Gastroesophageal sphincter (tissue), 4 donors: Measurements from ENCODE around the gene EEF1AKMT1. TPM values are rescaled to one million over a fixed set of nuclear protein-coding genes. Genes with fewer than 3 reads are reported as not detected.
A peak's percentile ranks its signal among the peaks of the same experiment; 100 is the strongest.

ENCODE experiments used
- ATAC-seq: fragments of 150-250 bp; one replicate; pipeline ENCODE4 v1.9.1; 2016; ENCODE audit warnings: mild to moderate bottlenecking, moderate library complexity
- H3K27ac ChIP-seq, 4 donors: fragments of 200-600 bp; sonication (generic) in 3 of 4; 1 replicate in 3 of 4; 2 replicates in 1 of 4; pipeline ENCODE4 v1.5.1; 2016 to 2019
- H3K27me3 ChIP-seq: fragments of 200-600 bp; sonication (generic); one replicate; pipeline ENCODE4 v1.5.1; 2019
- H3K36me3 ChIP-seq, 2 donors: fragments of 200-600 bp; sonication (generic); one replicate each; pipeline ENCODE4 v1.5.1; 2019; ENCODE audit warnings: control low read depth in 1 of 2
- H3K4me1 ChIP-seq, 3 donors: fragments of 200-600 bp; sonication (generic); 1 replicate in 2 of 3; 2 replicates in 1 of 3; pipeline ENCODE4 v1.5.1; 2016 to 2019; ENCODE audit warnings: control low read depth in 2 of 3
- H3K4me3 ChIP-seq, 2 donors: fragments of 200-600 bp; sonication (generic); one replicate each; pipeline ENCODE4 v1.5.1; 2019; ENCODE audit warnings: mild to moderate bottlenecking in 1 of 2, moderate library complexity in 1 of 2
- H3K9me3 ChIP-seq, 3 donors: fragments of 200-600 bp; sonication (generic); one replicate each; pipeline ENCODE4 v1.5.1; 2017 to 2019; ENCODE audit warnings: control low read depth in 2 of 3
- CTCF ChIP-seq, 4 experiments: fragments of 200-600 bp in 2 of 4; fragments of 450-650 bp in 2 of 4; sonication (generic) in 1 of 4; IDR thresholded peaks; one replicate each; pipeline ENCODE4 v1.5.1; 2017 to 2019; ENCODE audit warnings: antibody characterized with exemption in 4 of 4, mild to moderate bottlenecking in 2 of 4, moderate library complexity in 2 of 4
- EP300 ChIP-seq: sonication (generic); formaldehyde crosslinking; IDR thresholded peaks from one replicate; pipeline ENCODE4 v1.6.1; 2017; ENCODE audit warnings: antibody characterized with exemption, mild to moderate bottlenecking
- POLR2A ChIP-seq, 2 donors: fragments of 450-650 bp; IDR thresholded peaks; one replicate each; pipeline ENCODE4 v1.6.1; 2017; ENCODE audit warnings: antibody characterized with exemption in 2 of 2, mild to moderate bottlenecking in 2 of 2, moderate library complexity in 1 of 2
- POLR2AphosphoS5 ChIP-seq: sonication (generic); formaldehyde crosslinking; IDR thresholded peaks from one replicate; pipeline ENCODE4 v1.6.1; 2017; ENCODE audit warnings: antibody characterized with exemption
- WGBS, 2 donors: methylation state at CpG; one replicate each; pipeline ENCODE4 v1.1.5; 2018; ENCODE audit warnings: low coverage in 1 of 2; 5-methylcytosine and 5-hydroxymethylcytosine counted together
- total RNA-seq, 4 donors: library from RNA; depleted of rRNA; stranded (reverse); fragments of >200 nt; gene quantifications; one replicate each; pipeline ENCODE4 v1.1.0, GENCODE V29; 2016

EEF1AKMT1 gene
- total RNA-seq, 4 donors from 2014 or later = 13.5 to 39.2 (median 20.3) TPM

- H3K27me3 ChIP-seq = no peaks in the 10 kb centered on the region
- H3K36me3 ChIP-seq = no peaks in the 10 kb centered on the region
- H3K4me3 ChIP-seq = no peak overlapping the region
- no peak for ATAC-seq
- peak overlapping the region in 3 of 4 donors; percentile 56 to 65 (median 58) for H3K27ac ChIP-seq
- no peak for TF ChIP-seq POLR2AphosphoS5
- no peak for TF ChIP-seq CTCF (IDR thresholded peaks at IDR 0.05)
- TF ChIP-seq EP300 = no peak
- TF ChIP-seq POLR2A (IDR thresholded peaks at IDR 0.05) = no peak
- H3K9me3 ChIP-seq = no peaks in the 10 kb centered on the region
- peaks cover 0 to 41% (median 15%) of the 10 kb centered on the region in 3 donors for H3K4me1 ChIP-seq
- 40 to 54% methylated on average over 4 of the region's 4 CpGs for WGBS, 2 donors
Measured at GRCh38 chr13:20709782-20710181, 64.0 kb downstream of the EEF1AKMT1 start.

GRCh38 chr13:20709369-20709768, 64.4 kb downstream of the EEF1AKMT1 start:
- 84 to 85% methylated on average over 8 of the region's 8 CpGs for WGBS, 2 donors
- H3K27ac ChIP-seq = peak overlapping the region in 3 of 4 donors; percentile 56 to 65 (median 58)
- peaks cover 0 to 41% (median 15%) of the 10 kb centered on the region in 3 donors for H3K4me1 ChIP-seq
- H3K27me3 ChIP-seq = no peaks in the 10 kb centered on the region
- no peak for TF ChIP-seq POLR2A (IDR thresholded peaks at IDR 0.05)
- no peak for TF ChIP-seq POLR2AphosphoS5
- TF ChIP-seq EP300 = no peak
- no peak for TF ChIP-seq CTCF (IDR thresholded peaks at IDR 0.05)
- no peak overlapping the region for H3K4me3 ChIP-seq
- no peaks in the 10 kb centered on the region for H3K36me3 ChIP-seq
- no peak for ATAC-seq
- H3K9me3 ChIP-seq = no peaks in the 10 kb centered on the region

- Histone ChIP-seq H3K36me3 (no peaks in the 10 kb centered on the region), H3K27me3 (no peaks in the 10 kb centered on the region), H3K27ac (peak overlapping the region in 3 of 4 donors; percentile 26 to 65 (median 56)), H3K4me1 (peaks cover 0 to 31% (median 4%) of the 10 kb centered on the region in 3 donors), H3K4me3 (no peak overlapping the region), H3K9me3 (no peaks in the 10 kb centered on the region)
- WGBS, 2 donors = 68 to 100% methylated on average over 1 to 2 of the region's 2 CpGs
- TF ChIP-seq POLR2A (IDR thresholded peaks at IDR 0.05) = no peak
- no peak for TF ChIP-seq CTCF (IDR thresholded peaks at IDR 0.05)
- no peak for TF ChIP-seq EP300
- no peak for TF ChIP-seq POLR2AphosphoS5
- ATAC-seq = no peak
Measured at GRCh38 chr13:20708216-20708615, 65.5 kb downstream of the EEF1AKMT1 start.

GRCh38 chr13:20706661-20707060, 67.1 kb downstream of the EEF1AKMT1 start:
- no peak for ATAC-seq
- TF ChIP-seq POLR2AphosphoS5 (no peak), CTCF (IDR thresholded peaks at IDR 0.05) (no peak), POLR2A (IDR thresholded peaks at IDR 0.05) (no peak), EP300 (no peak)
- H3K27ac ChIP-seq = no peak overlapping the region
- no peaks in the 10 kb centered on the region for H3K9me3 ChIP-seq
- no peaks in the 10 kb centered on the region for H3K36me3 ChIP-seq
- H3K4me3 ChIP-seq = no peak overlapping the region
- no CpG with 5 or more reads among the region's 5 CpGs for WGBS, 2 donors
- H3K27me3 ChIP-seq = no peaks in the 10 kb centered on the region
- peaks cover 0 to 35% (median 4%) of the 10 kb centered on the region in 3 donors for H3K4me1 ChIP-seq

GRCh38 chr13:20704459-20705069, 69.2 kb downstream of the EEF1AKMT1 start:
- WGBS, 2 donors = 22 to 43% methylated on average over 3 to 4 of the region's 20 CpGs

More at GRCh38 chr13:20704459-20705069, 69.2 kb downstream of the EEF1AKMT1 start:
- ATAC-seq = no peak
- peaks cover 0 to 31% (median 4%) of the 10 kb centered on the region in 3 donors for H3K4me1 ChIP-seq
- TF ChIP-seq POLR2A (IDR thresholded peaks at IDR 0.05) = no peak
- no peak for TF ChIP-seq EP300
- no peak for TF ChIP-seq POLR2AphosphoS5
- no peak for TF ChIP-seq CTCF (IDR thresholded peaks at IDR 0.05)
- no peaks in the 10 kb centered on the region for H3K27me3 ChIP-seq
- H3K9me3 ChIP-seq = no peaks in the 10 kb centered on the region
- peak overlapping the region in 3 of 4 donors; percentile 72 to 87 (median 82) for H3K27ac ChIP-seq
- H3K36me3 ChIP-seq = no peaks in the 10 kb centered on the region
- peak overlapping the region; percentile 57 to 75 for H3K4me3 ChIP-seq
